Activated T-helper 1 cell treated with Interleukin-2 at 50 U/mL for 16 hours (primary cell): ENCODE measurements around the gene CFAP46.
"Not testable (repeated sequence)": the region's sequence is repeated elsewhere in the genome, so short reads cannot be mapped to it uniquely, and the experiment has no call there.

Experiments
- DNase-seq: peaks from one replicate; pipeline ENCODE4 v3.0.0-alpha.2; 2020; ENCODE audit warnings: low read depth

Gene CFAP46

GRCh38 chr10:132898391-132899053 lies 43.8 kb downstream of the CFAP46 start:
- no peak for DNase-seq

- no peak for DNase-seq
These were observed 44.6 kb downstream of the CFAP46 start for GRCh38 chr10:132897516-132898381.

GRCh38 chr10:132893786-132894185 lies 48.6 kb downstream of the CFAP46 start:
- DNase-seq = not testable (repeated sequence)

GRCh38 chr10:132893090-132893489 lies 49.3 kb downstream of the CFAP46 start:
- DNase-seq = no peak

GRCh38 chr10:132892004-132892403 lies 50.4 kb downstream of the CFAP46 start:
- DNase-seq = no peak

- no peak for DNase-seq
These were observed 51.0 kb downstream of the CFAP46 start for GRCh38 chr10:132891368-132891767.

GRCh38 chr10:132890301-132890700 lies 52.1 kb downstream of the CFAP46 start:
- no peak for DNase-seq

- no peak for DNase-seq
These were observed 52.8 kb downstream of the CFAP46 start for GRCh38 chr10:132889556-132889955.

GRCh38 chr10:132888898-132889490 lies 53.4 kb downstream of the CFAP46 start:
- no peak for DNase-seq

- DNase-seq = not testable (repeated sequence)
These were observed 53.9 kb downstream of the CFAP46 start for GRCh38 chr10:132888446-132888845.

- no peak for DNase-seq
These were observed 55.9 kb downstream of the CFAP46 start for GRCh38 chr10:132886211-132887099.

GRCh38 chr10:132885451-132886210 lies 56.7 kb downstream of the CFAP46 start:
- no peak for DNase-seq

GRCh38 chr10:132884691-132885271 lies 57.6 kb downstream of the CFAP46 start:
- no peak for DNase-seq

GRCh38 chr10:132884041-132884440 lies 58.3 kb downstream of the CFAP46 start:
- no peak for DNase-seq

GRCh38 chr10:132883391-132883881 lies 58.9 kb downstream of the CFAP46 start:
- no peak for DNase-seq

- DNase-seq = no peak
These were observed 60.1 kb downstream of the CFAP46 start for GRCh38 chr10:132882069-132882951.

- DNase-seq = no peak
These were observed 61.0 kb downstream of the CFAP46 start for GRCh38 chr10:132881186-132881920.

GRCh38 chr10:132880128-132880981 lies 62.0 kb downstream of the CFAP46 start:
- DNase-seq = no peak
